Spleen (tissue), 11 donors: ENCODE measurements around the gene SLC25A15. TPM values are rescaled to one million over a fixed set of nuclear protein-coding genes. Genes with fewer than 3 reads are reported as not detected.

Source experiments
- DNase-seq: peaks from one replicate; pipeline ENCODE4 v3.0.0-alpha.2; 2020
- H3K27ac ChIP-seq, 8 donors: fragments of 200-600 bp; sonication (generic) in 7 of 8; 1 replicate in 4 of 8; 2 replicates in 4 of 8; pipeline versions ENCODE4 v1.5.0 to v1.8.0; 2016 to 2021; ENCODE audit warnings: inconsistent platforms in 4 of 8, mild to moderate bottlenecking in 4 of 8, moderate library complexity in 1 of 8
- H3K27me3 ChIP-seq, 7 donors: fragments of 200-600 bp; sonication (generic) in 6 of 7; replicated peaks in 1 of 7; 1 replicate in 4 of 7; 2 replicates in 3 of 7; pipeline versions ENCODE4 v1.5.0 to v1.8.0; 2016 to 2021; ENCODE audit warnings: inconsistent platforms in 3 of 7, mild to moderate bottlenecking in 1 of 7
- H3K36me3 ChIP-seq, 6 donors: fragments of 200-600 bp; sonication (generic) in 5 of 6; 1 replicate in 4 of 6; 2 replicates in 2 of 6; pipeline versions ENCODE4 v1.5.0 to v1.8.0; 2016 to 2021; ENCODE audit warnings: inconsistent platforms in 2 of 6
- H3K4me1 ChIP-seq, 6 donors: fragments of 200-600 bp; sonication (generic) in 5 of 6; 1 replicate in 3 of 6; 2 replicates in 3 of 6; pipeline versions ENCODE4 v1.5.0 to v1.8.0; 2016 to 2021; ENCODE audit warnings: inconsistent platforms in 3 of 6
- H3K4me3 ChIP-seq, 8 donors: fragments of 200-600 bp; sonication (generic) in 7 of 8; 1 replicate in 4 of 8; 2 replicates in 4 of 8; pipeline versions ENCODE4 v1.5.0 to v1.8.0; 2016 to 2021; ENCODE audit warnings: inconsistent platforms in 4 of 8, mild to moderate bottlenecking in 4 of 8, moderate library complexity in 2 of 8
- H3K9me3 ChIP-seq, 8 donors: fragments of 200-600 bp; sonication (generic) in 7 of 8; 1 replicate in 4 of 8; 2 replicates in 4 of 8; pipeline versions ENCODE4 v1.5.0 to v1.8.0; 2016 to 2021; ENCODE audit warnings: inconsistent platforms in 4 of 8
- CTCF ChIP-seq, 11 experiments: fragments of 200-600 bp in 7 of 11; fragments of 450-650 bp in 4 of 11; sonication (generic) in 4 of 11; IDR thresholded peaks in 8 of 11; conservative IDR thresholded peaks in 3 of 11; 1 replicate in 7 of 11; 2 replicates in 4 of 11; pipeline versions ENCODE4 v1.4.0 to v1.8.0; 2016 to 2021; ENCODE audit warnings: antibody characterized with exemption in 11 of 11, inconsistent platforms in 4 of 11, mild to moderate bottlenecking in 1 of 11
- POLR2A ChIP-seq, 3 donors: fragments of 450-650 bp; IDR thresholded peaks; one replicate each; pipeline ENCODE4 v1.5.1; 2017; ENCODE audit warnings: antibody characterized with exemption in 3 of 3, mild to moderate bottlenecking in 1 of 3
- POLR2AphosphoS5 ChIP-seq, 3 donors: sonication (generic); formaldehyde crosslinking; IDR thresholded peaks; one replicate each; pipeline ENCODE4 v1.5.1; 2017; ENCODE audit warnings: antibody characterized with exemption in 3 of 3
- WGBS, 5 donors: extraction: QIAGEN DNeasy Blood & Tissue Kit in 3 of 5; methylation state at CpG; one replicate each; pipeline versions ENCODE4 v1.1.5 to v1.1.7; 2013 to 2018; 5-methylcytosine and 5-hydroxymethylcytosine counted together
- intact Hi-C: fragments of 100-400 bp; cut with DNase I; formaldehyde crosslinking; loops from one replicate; pipeline ENCODE4 v1.15.0; 2023; ENCODE audit warnings: low total_unique reads
- polyA plus RNA-seq, 3 donors: library from polyadenylated mRNA; stranded (reverse); fragments of 200-250 nt; gene quantifications; one replicate each; pipeline ENCODE4 v1.2.1, GENCODE V29; 2013
- total RNA-seq, 7 donors: library from RNA; depleted of rRNA in 3 of 7; stranded (reverse); fragments of >200 nt in 3 of 7; fragmentation: NEBNext Ultra II Directional in 4 of 7; extraction: Animal tissue kit (Norgen Biotek cat#: 25700) in 4 of 7; gene quantifications; one replicate each; pipeline versions ENCODE4 v1.1.0 to v1.2.1, GENCODE V29; 2016 to 2021
- donor health status: healthy with polysubstance abuse.
- donor health status: DM: no; HTN: no; CAD: no; lungs with moderate emphysema.
- donor health status: DM: no; HTN: no; CAD: no.
- donor health status: Bipolar disorder and iron deficiency.
- donor health status: healthy.
- donor health status: DM: no; HTN: no; CAD: no.
- donor health status: DM: yes; HTN: yes; CAD: no.

Gene SLC25A15
- total and polyA plus RNA-seq, 10 donors, result 0.96 to 6.2 (median 4.2) TPM

GRCh38 chr13:40765602-40766001 is 23.8 kb upstream of the SLC25A15 start:
- Histone ChIP-seq H3K27ac (no peak overlapping the region), H3K4me3 (no peak overlapping the region), H3K9me3 (no peaks in the 10 kb centered on the region), H3K27me3 (no peaks in the 10 kb centered on the region), H3K36me3 (peaks cover 0 to 56% (median 20%) of the 10 kb centered on the region in 6 donors), H3K4me1 (peaks cover 0 to 28% (median 4%) of the 10 kb centered on the region in 6 donors)
- 82 to 98% (median 88%) methylated on average over 1 of the region's 1 CpG for WGBS, 5 donors
- no peak for TF ChIP-seq POLR2AphosphoS5 (IDR thresholded peaks at IDR 0.05)
- TF ChIP-seq POLR2A (IDR thresholded peaks at IDR 0.05), result no peak
- intact Hi-C loops, result no loop called here
- no peak for DNase-seq

GRCh38 chr13:40769970-40770369 is 19.4 kb upstream of the SLC25A15 start:
- no peak for TF ChIP-seq POLR2A (IDR thresholded peaks at IDR 0.05)
- no peak for TF ChIP-seq CTCF (IDR thresholded peaks at IDR 0.05 in 8 of 11, conservative IDR thresholded peaks at IDR 0.05 in 3 of 11)
- TF ChIP-seq POLR2AphosphoS5 (IDR thresholded peaks at IDR 0.05), result no peak
- no peak for DNase-seq
- peaks cover 0 to 30% (median 7%) of the 10 kb centered on the region in 6 donors for H3K4me1 ChIP-seq

GRCh38 chr13:40770609-40770933 is 18.8 kb upstream of the SLC25A15 start:
- intact Hi-C loops, result no loop called here
- peaks cover 0 to 26% (median 7%) of the 10 kb centered on the region in 6 donors for H3K4me1 ChIP-seq

More at GRCh38 chr13:40769970-40770369, 19.4 kb upstream of the SLC25A15 start:
- intact Hi-C loops, result no loop called here
- H3K27ac ChIP-seq, result peak overlapping the region in 5 of 8 donors; percentile 90 to 93 (median 91)
- H3K27me3 ChIP-seq, result no peaks in the 10 kb centered on the region
- WGBS, 5 donors, result 78 to 86% (median 81%) methylated on average over 6 of the region's 6 CpGs
- peak overlapping the region; percentile 64 to 92 (median 77) for H3K4me3 ChIP-seq
- peaks cover 0 to 21% (median 12%) of the 10 kb centered on the region in 6 donors for H3K36me3 ChIP-seq
- no peaks in the 10 kb centered on the region for H3K9me3 ChIP-seq

GRCh38 chr13:40770934-40771618 is 18.3 kb upstream of the SLC25A15 start, which contains the start of gene MRPS31:
Gene MRPS31, minus strand, starts transcription at chr13:40771190. Its CDS starts 54 bp downstream, at chr13:40771136.
- Histone ChIP-seq H3K27me3 (no peaks in the 10 kb centered on the region), H3K27ac (peak within 1 kb of the TSS; percentile 76 to 93 (median 90)), H3K4me3 (peak within 1 kb of the TSS; percentile 64 to 92 (median 77)), H3K36me3 (peaks cover 0 to 10% (median 6%) of the 10 kb centered on the region in 6 donors), H3K9me3 (no peaks in the 10 kb centered on the region), H3K4me1 (peaks cover 0 to 26% (median 8%) of the 10 kb centered on the region in 6 donors)
- peak; percentile 99 for DNase-seq
- WGBS, 5 donors, result 0 to 1% (median 0%) methylated on average over 45 to 52 of the region's 52 CpGs
- intact Hi-C loops, result no loop called here
- TF ChIP-seq CTCF (IDR thresholded peaks at IDR 0.05 in 8 of 11, conservative IDR thresholded peaks at IDR 0.05 in 3 of 11) (peak in 4 of 11 experiments; percentile 15 to 35 (median 26)), POLR2A (IDR thresholded peaks at IDR 0.05) (peak in 2 of 3 donors; percentile 22 to 94), POLR2AphosphoS5 (IDR thresholded peaks at IDR 0.05) (peak; percentile 95 to 97 (median 97))

More at GRCh38 chr13:40770609-40770933, 18.8 kb upstream of the SLC25A15 start:
- Histone ChIP-seq H3K9me3 (no peaks in the 10 kb centered on the region), H3K36me3 (peaks cover 0 to 15% (median 9%) of the 10 kb centered on the region in 6 donors), H3K27me3 (no peaks in the 10 kb centered on the region), H3K4me3 (peak overlapping the region; percentile 64 to 92 (median 77)), H3K27ac (peak overlapping the region; percentile 76 to 93 (median 90))
- TF ChIP-seq POLR2AphosphoS5 (IDR thresholded peaks at IDR 0.05) (no peak), POLR2A (IDR thresholded peaks at IDR 0.05) (no peak), CTCF (IDR thresholded peaks at IDR 0.05 in 8 of 11, conservative IDR thresholded peaks at IDR 0.05 in 3 of 11) (peak in 1 of 11 experiments; percentile 11)
- DNase-seq, result no peak
- WGBS, 5 donors, result 0% methylated on average over 9 of the region's 9 CpGs
